Panc1 (cell line): ENCODE measurements around the gene C12orf42. TPM values are rescaled to one million over a fixed set of nuclear protein-coding genes. Genes with fewer than 3 reads are reported as not detected.

Source experiments
- ATAC-seq: fragments of 200-7000 bp; cut with Tn5 transposase; 2 replicates; pipeline ENCODE4 v1.9.1; 2020; ENCODE audit warnings: mild to moderate bottlenecking, moderate library complexity
- BruUV-seq: library from RNA; stranded (reverse); fragments of 400-500 nt; replicated peaks from 2 replicates; lab custom pipeline; 2021; lab: Mats Ljungman, UMichigan
- CTCF ChIA-PET: fragments of 300-600 bp; sonication (Branson Sonifier 250); formaldehyde crosslinking; loops from one replicate; lab custom pipeline; 2022; ENCODE audit warnings: antibody characterized with exemption; lab: Charles Lee
- POLR2A ChIA-PET: fragments of 300-600 bp; sonication (Branson Sonifier 250); formaldehyde crosslinking; loops from one replicate; lab custom pipeline; 2022; ENCODE audit warnings: antibody characterized with exemption; lab: Charles Lee
- DNase-seq: peaks from one replicate; pipeline ENCODE4 v3.0.0-alpha.2; 2010; ENCODE audit warnings: low read depth, low spot score
- H3K27ac ChIP-seq: 2 replicates; pipeline ENCODE4 v1.5.1; 2011; ENCODE audit warnings: mild to moderate bottlenecking, low read length, inconsistent platforms
- H3K27me3 ChIP-seq: fragments of 200-500 bp; sonication (Bioruptor generic); 2 replicates; pipeline ENCODE4 v1.6.0; 2014; ENCODE audit warnings: low read length, inconsistent platforms; ENCODE audit not compliant: control insufficient read depth, insufficient read depth
- H3K36me3 ChIP-seq: fragments of 200-500 bp; sonication (Bioruptor generic); 2 replicates; pipeline ENCODE4 v1.5.1; 2014; ENCODE audit warnings: inconsistent platforms, mild to moderate bottlenecking, low read length, moderate library complexity; ENCODE audit not compliant: control insufficient read depth, insufficient read depth
- H3K4me1 ChIP-seq: 2 replicates; pipeline ENCODE4 v1.5.1; 2011; ENCODE audit warnings: inconsistent platforms, mild to moderate bottlenecking, low read length, moderate library complexity; ENCODE audit not compliant: control insufficient read depth, insufficient read depth
- H3K4me3 ChIP-seq, 2 experiments: 2 replicates each; pipeline ENCODE4 v1.5.1; 2011 to 2012; ENCODE audit warnings: low read depth in 2 of 2, low read length in 2 of 2, mild to moderate bottlenecking in 2 of 2, inconsistent platforms in 1 of 2, moderate library complexity in 1 of 2
- H3K9me3 ChIP-seq: fragments of 200-500 bp; sonication (Bioruptor generic); 2 replicates; pipeline ENCODE4 v1.5.1; 2014; ENCODE audit warnings: low read depth, mild to moderate bottlenecking, inconsistent platforms, low read length, moderate library complexity; ENCODE audit not compliant: control insufficient read depth, insufficient read depth
- CTCF ChIP-seq: fragments of 450-650 bp; IDR thresholded peaks from 2 replicates; pipeline ENCODE4 v1.5.1; 2017; ENCODE audit warnings: mild to moderate bottlenecking
- POLR2AphosphoS5 ChIP-seq: IDR thresholded peaks from 2 replicates; pipeline ENCODE4 v1.6.1; 2012; ENCODE audit warnings: mild to moderate bottlenecking, low read depth, low read length, moderate library complexity
- REST ChIP-seq, 2 experiments: IDR thresholded peaks; 2 replicates each; pipeline ENCODE4 v1.6.1; 2011 to 2012; ENCODE audit warnings: low read depth in 2 of 2, control low read depth in 1 of 2, low read length in 1 of 2, mild to moderate bottlenecking in 1 of 2, moderate library complexity in 1 of 2; ENCODE audit not compliant: insufficient read depth in 1 of 2
- SIN3A ChIP-seq: IDR thresholded peaks from 2 replicates; pipeline ENCODE4 v1.6.1; 2012; ENCODE audit warnings: low read depth, mild to moderate bottlenecking, low read length, moderate library complexity, borderline replicate concordance; ENCODE audit not compliant: insufficient read depth
- TCF7L2 ChIP-seq: IDR thresholded peaks from 2 replicates; pipeline ENCODE4 v1.6.1; 2011; ENCODE audit warnings: mild to moderate bottlenecking, low read depth, low read length, inconsistent platforms
- in situ Hi-C: cut with HindIII; loops from 2 replicates; pipeline ENCODE4 v1.10.0; 2016; ENCODE audit warnings: low sequenced_read_pairs, low pct_unique_long_range_greater_than_20kb
- intact Hi-C: fragments of 100-400 bp; cut with micrococcal nuclease; formaldehyde crosslinking; loops from one replicate; pipeline ENCODE4 v1.10.0; 2022; ENCODE audit not compliant: unreplicated experiment
- total RNA-seq: library from RNA; stranded (reverse); gene quantifications from one replicate; pipeline ENCODE4 v1.2.1, GENCODE V29; 2021; ENCODE audit not compliant: unreplicated experiment

Gene C12orf42
- total RNA-seq, 1 experiment from 2014 or later: not detected

- intact Hi-C loops: no loop called here
- BruUV-seq: no TSS peak
- no peak for TF ChIP-seq POLR2AphosphoS5
- TF ChIP-seq TCF7L2: no peak
- TF ChIP-seq REST (IDR thresholded peaks at IDR 0.05; ENCODE audit: insufficient read depth in 1 of 2, low read depth in 2 of 2, low read length in 1 of 2): no peak
- no peak for TF ChIP-seq SIN3A
- no peak for TF ChIP-seq CTCF
- ChIA-PET CTCF (no interaction called here), POLR2A (no interaction called here)
- Histone ChIP-seq H3K36me3 (no peaks in the 10 kb centered on the region), H3K27me3 (no peaks in the 10 kb centered on the region), H3K4me1 (no peaks in the 10 kb centered on the region), H3K27ac (no peak overlapping the region), H3K4me3 (no peak overlapping the region), H3K9me3 (no peaks in the 10 kb centered on the region)
- in situ Hi-C loops: no loop called here
- ATAC-seq (no peak), DNase-seq (no peak)
These were observed 108.4 kb downstream of the C12orf42 start for GRCh38 chr12:103387385-103387784.

GRCh38 chr12:103386451-103386850, 109.3 kb downstream of the C12orf42 start:
- DNase-seq (no peak), ATAC-seq (no peak)
- no peaks in the 10 kb centered on the region for H3K4me1 ChIP-seq
- ChIA-PET CTCF (no interaction called here), POLR2A (no interaction called here)
- in situ Hi-C loops: no loop called here
- no peak overlapping the region for H3K27ac ChIP-seq
- intact Hi-C loops: no loop called here
- no peak overlapping the region for H3K4me3 ChIP-seq
- no peaks in the 10 kb centered on the region for H3K27me3 ChIP-seq
- TF ChIP-seq TCF7L2 (no peak), CTCF (no peak), REST (IDR thresholded peaks at IDR 0.05; ENCODE audit: insufficient read depth in 1 of 2, low read depth in 2 of 2, low read length in 1 of 2) (no peak), POLR2AphosphoS5 (no peak), SIN3A (no peak)
- H3K9me3 ChIP-seq: no peaks in the 10 kb centered on the region
- BruUV-seq: no TSS peak
- no peaks in the 10 kb centered on the region for H3K36me3 ChIP-seq
